CD4-positive, alpha-beta T cell treated with Interleukin-6 at 100 ng/mL for 8 hours (primary cell): ENCODE measurements around the gene PLPP2.
"Not testable (repeated sequence)": the region's sequence is repeated elsewhere in the genome, so short reads cannot be mapped to it uniquely, and the experiment has no call there.

Source experiments
- DNase-seq: peaks from one replicate; pipeline ENCODE4 v3.0.0-alpha.2; 2020; ENCODE audit warnings: mixed read lengths, low spot score

The PLPP2 gene

GRCh38 chr19:270766-271318 is 20.4 kb downstream of the PLPP2 start:
- not testable (repeated sequence) for DNase-seq

- no peak for DNase-seq
Observed at GRCh38 chr19:269241-269640, 22.0 kb downstream of the PLPP2 start.

- DNase-seq, result no peak
Observed at GRCh38 chr19:262125-262524, 29.1 kb downstream of the PLPP2 start.

GRCh38 chr19:256804-257203 is 34.4 kb downstream of the PLPP2 start:
- DNase-seq, result not testable (repeated sequence)

GRCh38 chr19:252421-253186 is 38.6 kb downstream of the PLPP2 start:
- DNase-seq, result not testable (repeated sequence)

GRCh38 chr19:246551-246950 is 44.7 kb downstream of the PLPP2 start:
- no peak for DNase-seq

GRCh38 chr19:245900-246299 is 45.3 kb downstream of the PLPP2 start:
- not testable (repeated sequence) for DNase-seq

GRCh38 chr19:245457-245856 is 45.7 kb downstream of the PLPP2 start:
- no peak for DNase-seq
